Endodermal cell (in vitro differentiated cells): Measurements from ENCODE around the gene ST6GALNAC6. TPM values are rescaled to one million over a fixed set of nuclear protein-coding genes. Genes with fewer than 3 reads are reported as not detected.

Experiments
- DNase-seq: peaks from one replicate; pipeline ENCODE4 v3.0.0-alpha.2; 2017
- H3K27ac ChIP-seq: 2 replicates; pipeline ENCODE4 v1.5.1; 2013; ENCODE audit warnings: mild to moderate bottlenecking, low read depth, low read length, moderate library complexity
- H3K27me3 ChIP-seq: 2 replicates; pipeline ENCODE4 v1.6.1; 2013; ENCODE audit warnings: mild to moderate bottlenecking, low read length, moderate library complexity; ENCODE audit not compliant: insufficient read depth, control insufficient read depth, poor library complexity, severe bottlenecking
- H3K36me3 ChIP-seq: 2 replicates; pipeline ENCODE4 v1.7.0; 2013; ENCODE audit warnings: mild to moderate bottlenecking, low read length, moderate library complexity; ENCODE audit not compliant: control insufficient read depth, insufficient read depth
- H3K4me1 ChIP-seq: one replicate; pipeline ENCODE4 v1.7.0; 2013; ENCODE audit warnings: low read length; ENCODE audit not compliant: control insufficient read depth, insufficient read depth
- H3K4me3 ChIP-seq: 2 replicates; pipeline ENCODE4 v1.5.1; 2013; ENCODE audit warnings: mild to moderate bottlenecking, low read length, moderate library complexity
- H3K9ac ChIP-seq: 2 replicates; pipeline ENCODE4 v1.6.1; 2013; ENCODE audit warnings: mild to moderate bottlenecking, low read length, moderate library complexity; ENCODE audit not compliant: poor library complexity, severe bottlenecking; ENCODE audit errors: extremely low read depth
- H3K9me3 ChIP-seq: 2 replicates; pipeline ENCODE4 v1.6.1; 2013; ENCODE audit warnings: mild to moderate bottlenecking, low read length, moderate library complexity; ENCODE audit not compliant: control insufficient read depth
- H3K27ac Mint-ChIP-seq: 2 replicates; pipeline ENCODE4 v1.8.0; 2020; ENCODE audit warnings: mixed read lengths
- H3K27me3 Mint-ChIP-seq: 2 replicates; pipeline ENCODE4 v1.8.0; 2021; ENCODE audit warnings: mild to moderate bottlenecking, mixed read lengths; ENCODE audit not compliant: insufficient read depth
- H3K36me3 Mint-ChIP-seq: 2 replicates; pipeline ENCODE4 v1.8.0; 2020; ENCODE audit warnings: low read depth, mixed read lengths
- H3K4me1 Mint-ChIP-seq: 2 replicates; pipeline ENCODE4 v1.8.0; 2020; ENCODE audit warnings: mixed read lengths
- H3K4me3 Mint-ChIP-seq: 2 replicates; pipeline ENCODE4 v1.8.0; 2020; ENCODE audit warnings: mild to moderate bottlenecking, moderate library complexity, mixed read lengths
- H3K9me3 Mint-ChIP-seq: 2 replicates; pipeline ENCODE4 v1.8.0; 2020; ENCODE audit warnings: mild to moderate bottlenecking, mixed read lengths
- CTCF ChIP-seq: fragments of 200-600 bp; sonication (generic); conservative IDR thresholded peaks from 2 replicates; pipeline ENCODE4 v1.5.0; 2021; ENCODE audit warnings: antibody characterized with exemption, mild to moderate bottlenecking
- WGBS, 2 experiments: methylation state at CpG; one replicate each; pipeline versions ENCODE4 v1.1.5 to v1.1.7; 2013; ENCODE audit warnings: missing lambda C conversion rate in 2 of 2, mixed read lengths in 1 of 2; ENCODE audit not compliant: insufficient coverage in 1 of 2, insufficient read length in 1 of 2; 5-methylcytosine and 5-hydroxymethylcytosine counted together
- total RNA-seq, 2 donors: library from RNA; stranded (reverse); fragmentation: NEBNext Ultra II Directional in 1 of 2; extraction: Animal tissue kit (Norgen Biotek cat#: 25700) in 1 of 2; gene quantifications; 2 replicates in 1 of 2; 3 replicates in 1 of 2; pipeline ENCODE4 v1.2.1, GENCODE V29; 2021

The ST6GALNAC6 gene
- total RNA-seq, 2 donors from 2014 or later: 42.3 to 44.2 TPM

- Histone ChIP-seq H3K27me3 (no peaks in the 10 kb centered on the region), H3K9ac (no peak overlapping the region), H3K4me1 (peaks cover 4% of the 10 kb centered on the region), H3K4me3 (no peak overlapping the region), H3K9me3 (peaks cover 29% of the 10 kb centered on the region), H3K27ac (peak overlapping the region; percentile 36), H3K36me3 (peaks cover 40% of the 10 kb centered on the region)
- peak; percentile 98 for DNase-seq
- no peaks in the 10 kb centered on the region for H3K27me3 Mint-ChIP-seq
- peaks cover 23% of the 10 kb centered on the region for H3K9me3 Mint-ChIP-seq
- H3K4me3 Mint-ChIP-seq: peak overlapping the region; percentile 77
- peaks cover 45% of the 10 kb centered on the region for H3K36me3 Mint-ChIP-seq
- no peak for TF ChIP-seq CTCF
- peak overlapping the region; percentile 79 for H3K27ac Mint-ChIP-seq
- WGBS, 2 experiments: 20 to 38% methylated on average over 6 to 17 of the region's 19 CpGs
- peaks cover 7% of the 10 kb centered on the region for H3K4me1 Mint-ChIP-seq
Observed at GRCh38 chr9:127897193-127897692, 2.2 kb downstream of the ST6GALNAC6 start.

DNA sequence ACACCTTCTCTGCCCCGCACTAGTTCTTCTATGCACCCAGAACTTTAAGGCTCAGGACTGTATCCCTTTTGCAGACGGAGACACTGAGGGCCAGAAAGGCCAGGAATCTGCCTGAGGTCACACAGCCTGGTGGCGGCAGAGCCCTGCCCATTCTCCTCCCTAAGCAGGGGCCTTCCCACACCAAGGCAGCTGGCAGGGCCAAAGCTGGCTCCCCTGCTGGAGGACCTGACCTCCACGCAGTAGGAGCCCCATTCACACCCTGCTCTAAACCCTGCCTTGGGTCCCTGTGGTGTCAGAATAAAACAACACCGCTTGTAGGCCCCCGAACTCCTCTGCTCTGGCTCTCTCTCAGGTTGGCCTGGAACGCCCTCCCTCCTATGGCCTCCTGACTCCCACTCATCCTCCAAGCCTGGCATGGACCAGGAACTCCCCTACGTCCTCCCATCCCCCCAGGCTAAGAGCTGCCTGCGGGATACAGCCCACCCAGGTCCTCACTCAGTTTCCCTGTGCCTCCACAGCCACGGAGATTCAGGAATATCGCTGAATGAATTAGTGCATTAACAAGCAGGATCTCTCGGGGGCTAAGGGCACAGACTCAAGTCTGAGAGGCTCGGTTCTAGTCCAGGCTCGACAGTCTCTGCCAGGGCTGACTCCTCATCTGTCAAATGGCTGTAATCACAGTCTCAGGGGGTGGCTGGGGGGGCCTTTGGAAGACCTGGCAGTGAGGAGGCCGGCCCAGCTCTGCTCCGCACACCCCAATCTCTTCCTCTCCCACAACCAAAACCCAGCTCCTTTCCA is 2.8 kb downstream of the ST6GALNAC6 start:
- Histone ChIP-seq H3K4me1 (peaks cover 4% of the 10 kb centered on the region), H3K4me3 (no peak overlapping the region), H3K27me3 (no peaks in the 10 kb centered on the region), H3K9me3 (peaks cover 29% of the 10 kb centered on the region), H3K9ac (no peak overlapping the region), H3K27ac (peak overlapping the region; percentile 16), H3K36me3 (peaks cover 44% of the 10 kb centered on the region)
- DNase-seq: peak; percentile 63
- H3K4me3 Mint-ChIP-seq: peak overlapping the region; percentile 77
- H3K36me3 Mint-ChIP-seq: peaks cover 48% of the 10 kb centered on the region
- H3K9me3 Mint-ChIP-seq: peaks cover 23% of the 10 kb centered on the region
- TF ChIP-seq CTCF: no peak
- no peaks in the 10 kb centered on the region for H3K27me3 Mint-ChIP-seq
- peaks cover 7% of the 10 kb centered on the region for H3K4me1 Mint-ChIP-seq
- 79 to 84% methylated on average over 11 to 16 of the region's 16 CpGs for WGBS, 2 experiments
- H3K27ac Mint-ChIP-seq: peak overlapping the region; percentile 79

DNA sequence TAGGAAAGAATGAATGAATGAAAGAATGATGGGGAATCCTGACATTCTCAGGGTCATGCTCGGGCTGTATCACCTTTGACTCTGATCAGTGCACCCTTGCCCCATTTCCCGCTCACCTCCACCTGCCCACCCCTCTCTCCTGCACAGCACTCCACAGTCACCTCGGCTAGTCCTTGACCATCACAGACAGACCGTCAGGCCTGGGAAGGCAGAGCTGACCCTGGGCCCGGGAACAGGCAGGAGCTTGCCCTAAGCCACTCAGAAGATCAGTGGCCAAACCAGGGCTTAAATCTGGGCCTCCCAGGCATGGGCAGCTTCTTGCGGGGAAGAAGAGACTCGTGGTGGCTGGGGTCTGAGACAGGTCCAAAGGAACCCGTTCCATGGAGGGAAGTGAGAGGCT is 3.6 kb downstream of the ST6GALNAC6 start:
- Mint-ChIP-seq H3K36me3 (peaks cover 55% of the 10 kb centered on the region), H3K4me3 (no peak overlapping the region), H3K4me1 (peaks cover 7% of the 10 kb centered on the region), H3K27me3 (no peaks in the 10 kb centered on the region), H3K9me3 (peaks cover 23% of the 10 kb centered on the region), H3K27ac (no peak overlapping the region)
- Histone ChIP-seq H3K36me3 (peaks cover 47% of the 10 kb centered on the region), H3K9me3 (peaks cover 29% of the 10 kb centered on the region), H3K4me1 (peaks cover 4% of the 10 kb centered on the region), H3K9ac (no peak overlapping the region), H3K27me3 (no peaks in the 10 kb centered on the region), H3K27ac (no peak overlapping the region), H3K4me3 (no peak overlapping the region)
- no peak for TF ChIP-seq CTCF
- peak; percentile 26 for DNase-seq
- 89 to 92% methylated on average over 6 to 8 of the region's 8 CpGs for WGBS, 2 experiments
